K562 (cell line): ENCODE results near the gene PDE6G. TPM values are rescaled to one million over a fixed set of nuclear protein-coding genes. Genes with fewer than 3 reads are reported as not detected.
A peak's percentile ranks its signal among the peaks of the same experiment; 100 is the strongest.

Experiments used
- ATAC-seq: fragments of 200-7000 bp; cut with Tn5 transposase; 3 replicates; pipeline ENCODE4 v1.9.1; 2020; ENCODE audit warnings: moderate library complexity
- BruUV-seq: library from RNA; stranded (reverse); fragments of 400-500 nt; replicated peaks from 2 replicates; lab custom pipeline; 2021; lab: Mats Ljungman, UMichigan
- CTCF ChIA-PET: fragments of 300-600 bp; formaldehyde crosslinking; extraction: SDS; loops from one replicate; lab custom pipeline; 2021; ENCODE audit warnings: low intra/inter-chr PET ratio; lab: Yijun Ruan, JAX
- POLR2A ChIA-PET: fragments of 300-600, 350-650 bp; sonication (Branson Sonifier 250); formaldehyde crosslinking; extraction: SDS; loops from one replicate; lab custom pipeline; 2021; ENCODE audit warnings: antibody characterized with exemption, inconsistent platforms; lab: Yijun Ruan, JAX
- DNase-seq, 4 experiments: peaks; one replicate each; pipeline versions ENCODE4 v3.0.0 to v3.0.0-alpha.2; 2011 to 2018; ENCODE audit warnings: low spot score in 3 of 4, mixed read lengths in 3 of 4; ENCODE audit errors: extremely low read depth in 1 of 4
- FAIRE-seq: peaks from 2 replicates; lab custom pipeline; 2011; peaks lifted over from hg19 to GRCh38; lab: Jason Lieb, UNC
- H2AFZ ChIP-seq: 2 replicates; pipeline ENCODE4 v1.6.0; 2011; ENCODE audit warnings: low read depth, low read length, control low read depth, inconsistent platforms
- H3K27ac ChIP-seq: fragments of 200-600 bp; 3 replicates; pipeline ENCODE4 v1.8.0; 2011; ENCODE audit warnings: low read depth, mild to moderate bottlenecking, control low read depth, inconsistent platforms, low read length, moderate library complexity, mixed read lengths; ENCODE audit errors: extremely low read depth
- H3K27me3 ChIP-seq, 2 experiments: fragments of 300-600 bp in 1 of 2; 2 replicates in 1 of 2; 3 replicates in 1 of 2; pipeline versions ENCODE4 v1.6.0 to v1.8.0; 2011; ENCODE audit warnings: inconsistent platforms in 2 of 2, low read length in 2 of 2, mild to moderate bottlenecking in 1 of 2, mixed read lengths in 1 of 2, moderate library complexity in 1 of 2; ENCODE audit not compliant: control insufficient read depth in 2 of 2, insufficient read depth in 2 of 2
- H3K36me3 ChIP-seq: fragments of 300-600 bp; 3 replicates; pipeline ENCODE4 v1.8.0; 2011; ENCODE audit warnings: mild to moderate bottlenecking, low read length, inconsistent platforms; ENCODE audit not compliant: control insufficient read depth, insufficient read depth
- H3K4me1 ChIP-seq, 2 experiments: fragments of 200-600 bp in 1 of 2; replicated peaks in 1 of 2; 2 replicates in 1 of 2; 3 replicates in 1 of 2; pipeline versions ENCODE4 v1.5.1 to v1.8.0; 2011; ENCODE audit warnings: inconsistent platforms in 2 of 2, low read length in 2 of 2, mild to moderate bottlenecking in 1 of 2, mixed read lengths in 1 of 2, moderate library complexity in 1 of 2; ENCODE audit not compliant: control insufficient read depth in 2 of 2, insufficient read depth in 2 of 2
- H3K4me2 ChIP-seq: 2 replicates; pipeline ENCODE4 v1.6.1; 2011; ENCODE audit warnings: low read length, control low read depth, inconsistent platforms, mixed read lengths; ENCODE audit not compliant: insufficient read depth
- H3K4me3 ChIP-seq: fragments of 200-600 bp; sonication (generic), shearing (Covaris generic); 2 replicates; pipeline ENCODE4 v1.5.1; 2016; ENCODE audit warnings: control low read depth, inconsistent platforms
- H3K79me2 ChIP-seq: fragments of 200-600 bp; 3 replicates; pipeline ENCODE4 v1.8.0; 2011; ENCODE audit warnings: low read length, inconsistent platforms; ENCODE audit not compliant: control insufficient read depth, insufficient read depth
- H3K9ac ChIP-seq, 2 experiments: 2 replicates each; pipeline versions ENCODE4 v1.6.0 to v1.6.1; 2011; ENCODE audit warnings: low read depth in 2 of 2, low read length in 2 of 2, control low read depth in 1 of 2, inconsistent platforms in 1 of 2, mild to moderate bottlenecking in 1 of 2, mixed read lengths in 1 of 2; ENCODE audit not compliant: insufficient read depth in 1 of 2
- H3K9me1 ChIP-seq: one replicate; pipeline ENCODE4 v1.6.0; 2011; ENCODE audit warnings: inconsistent platforms, mild to moderate bottlenecking, low read length, moderate library complexity; ENCODE audit not compliant: control insufficient read depth, insufficient read depth
- H3K9me3 ChIP-seq: replicated peaks from 2 replicates; pipeline ENCODE4 v1.5.1; 2011; ENCODE audit warnings: low read depth, low read length, inconsistent platforms; ENCODE audit not compliant: control insufficient read depth, insufficient read depth
- H4K20me1 ChIP-seq: replicated peaks from 2 replicates; pipeline ENCODE4 v1.6.1; 2011; ENCODE audit warnings: low read length, inconsistent platforms, mixed read lengths; ENCODE audit not compliant: control insufficient read depth, insufficient read depth
- ARID3B ChIP-seq: fragments of 250-450 bp; sonication (Bioruptor Pico); IDR thresholded peaks from 2 replicates; pipeline ENCODE4 v1.4.0; 2020; ENCODE audit warnings: borderline replicate concordance
- CGGBP1 ChIP-seq: fragments of 250-450 bp; sonication (Bioruptor Pico); IDR thresholded peaks from 2 replicates; pipeline ENCODE4 v1.9.0; 2021; ENCODE audit warnings: mild to moderate bottlenecking
- EGR1 ChIP-seq: fragments of 450-650 bp; conservative IDR thresholded peaks from 2 replicates; pipeline ENCODE4 v1.6.1; 2017; ENCODE audit warnings: mild to moderate bottlenecking
- ETV6 ChIP-seq, 3 experiments: fragments of 150-350 bp in 1 of 3; sonication (generic) in 1 of 3; formaldehyde crosslinking in 1 of 3; IDR thresholded peaks; 2 replicates each; pipeline versions ENCODE4 v1.6.1 to v1.8.0; 2014 to 2022; ENCODE audit warnings: borderline replicate concordance in 2 of 3, low read depth in 2 of 3, antibody characterized with exemption in 1 of 3, low read length in 1 of 3, mild to moderate bottlenecking in 1 of 3, missing genetic modification reagents in 1 of 3
- FOSL1 ChIP-seq: fragments of 200-800 bp; sonication (Bioruptor generic); conservative IDR thresholded peaks from 2 replicates; pipeline ENCODE4 v1.6.1; 2016; ENCODE audit warnings: missing genetic modification characterization, missing compliant biosample characterization
- HNRNPUL1 ChIP-seq: fragments of 200-400 bp; formaldehyde crosslinking; IDR thresholded peaks from 2 replicates; pipeline ENCODE4 v1.6.1; 2017; ENCODE audit warnings: low read length
- ILF3 ChIP-seq: fragments of 450-650 bp; IDR thresholded peaks from 2 replicates; pipeline ENCODE4 v1.6.1; 2018; ENCODE audit warnings: antibody characterized with exemption, mild to moderate bottlenecking, moderate library complexity, borderline replicate concordance
- MYBL2 ChIP-seq, 2 experiments: fragments of 450-650 bp in 1 of 2; sonication (generic) in 1 of 2; formaldehyde crosslinking in 1 of 2; IDR thresholded peaks; 2 replicates each; pipeline versions ENCODE4 v1.6.1 to v1.8.1; 2017 to 2022; ENCODE audit warnings: borderline replicate concordance in 1 of 2, inconsistent platforms in 1 of 2, low read depth in 1 of 2, mild to moderate bottlenecking in 1 of 2, missing genetic modification reagents in 1 of 2, moderate library complexity in 1 of 2
- NELFE ChIP-seq: IDR thresholded peaks from 2 replicates; pipeline ENCODE4 v1.6.1; 2011; ENCODE audit warnings: mild to moderate bottlenecking; ENCODE audit not compliant: insufficient read depth, insufficient read length
- SREBF2 ChIP-seq: sonication (generic); formaldehyde crosslinking; IDR thresholded peaks from 2 replicates; pipeline ENCODE4 v1.4.0; 2020; ENCODE audit warnings: mild to moderate bottlenecking, missing genetic modification reagents
- ZC3H11A ChIP-seq: IDR thresholded peaks from 2 replicates; pipeline ENCODE4 v1.6.1; 2012; ENCODE audit warnings: low read depth, low read length, improper control_type of control experiment
- ZNF263 ChIP-seq: sonication (generic); formaldehyde crosslinking; IDR thresholded peaks from 2 replicates; pipeline ENCODE4 v1.8.0; 2022; ENCODE audit warnings: mild to moderate bottlenecking, missing genetic modification reagents, borderline replicate concordance
- ZNF282 ChIP-seq: sonication (generic); formaldehyde crosslinking; IDR thresholded peaks from 2 replicates; pipeline ENCODE4 v1.8.1; 2023; ENCODE audit warnings: missing genetic modification reagents
- WGBS: fragments of 100-300 bp; shearing (Covaris generic); methylation state at CpG from one replicate; pipeline ENCODE4 v1.1.6; 2016; ENCODE audit warnings: low coverage, mixed read lengths; ENCODE audit not compliant: insufficient coverage; ENCODE audit errors: missing lambda C conversion rate; 5-methylcytosine and 5-hydroxymethylcytosine counted together
- in situ Hi-C: fragments of 300-500 bp; cut with MboI; formaldehyde crosslinking; loops from 4 replicates; pipeline ENCODE4 v1.15.0; 2018; ENCODE audit warnings: inconsistent platforms, mixed read lengths
- intact Hi-C: fragments of 100-400 bp; cut with micrococcal nuclease; formaldehyde crosslinking; loops from 2 replicates; pipeline ENCODE4 v1.14.2; 2022
- polyA plus RNA-seq, 8 experiments: library from polyadenylated mRNA; depleted of rRNA in 4 of 8; stranded (reverse) in 5 of 8; unstranded in 3 of 8; fragments of >200 nt; fragmentation: Nextera tagmentation in 2 of 8; fragmentation: Illumina TruSeq in 1 of 8; extraction: Ambion mirVana in 2 of 8; extraction: Trizol in 1 of 8; gene quantifications; 2 replicates each; pipeline versions ENCODE4 v1.2.1 to v1.2.3, GENCODE V29; 2011 to 2014; ENCODE audit warnings: inconsistent platforms in 1 of 8, missing spikeins in 1 of 8
- total RNA-seq, 7 experiments: library from RNA; depleted of rRNA in 6 of 7; stranded (reverse); fragments of >200 nt in 6 of 7; fragmentation: Illumina TruSeq in 2 of 7; extraction: Trizol in 2 of 7; gene quantifications; 2 replicates each; pipeline versions ENCODE4 v1.2.1 to v1.2.3, GENCODE V29; 2011 to 2021; ENCODE audit warnings: low replicate concordance in 1 of 7
- TF ChIP-seq, protein P1 (sequence below): fragments of 450-650 bp; IDR thresholded peaks from 2 replicates; pipeline ENCODE4 v1.6.1; 2016; ENCODE audit warnings: mild to moderate bottlenecking

The PDE6G gene
- total and polyA plus RNA-seq, 9 of the 15 experiments (the other 6 are each of a cell fraction or from before 2014, with no cell fraction given) = 0.14 to 0.59 TPM; not detected in 7

GRCh38 chr17:81635431-81635830, 20.9 kb downstream of the PDE6G start:
- ChIA-PET POLR2A (interaction anchor here (0.6 to 1.4 kb wide), 4 partner anchors 31 to 274 kb away, joined by 3 to 6 read pairs (median 4); partner anchors contain the start of gene CCDC137), CTCF (no interaction called here)
- peaks cover 63% of the 10 kb centered on the region for H3K79me2 ChIP-seq
- H3K9ac ChIP-seq = peak overlapping the region; percentile 89 to 94
- no peaks in the 10 kb centered on the region for H3K27me3 ChIP-seq
- intact Hi-C loops = no loop called here
- H3K9me1 ChIP-seq = no peaks in the 10 kb centered on the region
- TSS peak; percentile 74 for BruUV-seq
- TF ChIP-seq ARID3B (CRISPR knock-in tag) (no peak), CGGBP1 (no peak), ZNF263 (CRISPR knock-in tag) (no peak), ILF3 (no peak), ZC3H11A (no peak), ZNF282 (CRISPR knock-in tag) (no peak), FOSL1 (0 out of 2 replicates have a peak, but pooled peaks have one; percentile 3), ETV6 (IDR thresholded peaks at IDR 0.05; ENCODE audit: borderline replicate concordance in 1 of 2, low read depth in 2 of 2, low read length in 1 of 2) (no peak), ETV6 (CRISPR knock-in tag; IDR thresholded peaks at IDR 0.05; ENCODE audit: borderline replicate concordance) (no peak), NELFE (no peak), MYBL2 (IDR thresholded peaks at IDR 0.05; ENCODE audit: low read depth) (no peak), MYBL2 (CRISPR knock-in tag; IDR thresholded peaks at IDR 0.05; ENCODE audit: borderline replicate concordance) (no peak), EGR1 (0 out of 2 replicates have a peak, but pooled peaks have one; percentile 21), HNRNPUL1 (no peak), SREBF2 (CRISPR knock-in tag) (0 out of 2 replicates have a peak, but pooled peaks have one; percentile 30)
- TF ChIP-seq, protein P1, sequence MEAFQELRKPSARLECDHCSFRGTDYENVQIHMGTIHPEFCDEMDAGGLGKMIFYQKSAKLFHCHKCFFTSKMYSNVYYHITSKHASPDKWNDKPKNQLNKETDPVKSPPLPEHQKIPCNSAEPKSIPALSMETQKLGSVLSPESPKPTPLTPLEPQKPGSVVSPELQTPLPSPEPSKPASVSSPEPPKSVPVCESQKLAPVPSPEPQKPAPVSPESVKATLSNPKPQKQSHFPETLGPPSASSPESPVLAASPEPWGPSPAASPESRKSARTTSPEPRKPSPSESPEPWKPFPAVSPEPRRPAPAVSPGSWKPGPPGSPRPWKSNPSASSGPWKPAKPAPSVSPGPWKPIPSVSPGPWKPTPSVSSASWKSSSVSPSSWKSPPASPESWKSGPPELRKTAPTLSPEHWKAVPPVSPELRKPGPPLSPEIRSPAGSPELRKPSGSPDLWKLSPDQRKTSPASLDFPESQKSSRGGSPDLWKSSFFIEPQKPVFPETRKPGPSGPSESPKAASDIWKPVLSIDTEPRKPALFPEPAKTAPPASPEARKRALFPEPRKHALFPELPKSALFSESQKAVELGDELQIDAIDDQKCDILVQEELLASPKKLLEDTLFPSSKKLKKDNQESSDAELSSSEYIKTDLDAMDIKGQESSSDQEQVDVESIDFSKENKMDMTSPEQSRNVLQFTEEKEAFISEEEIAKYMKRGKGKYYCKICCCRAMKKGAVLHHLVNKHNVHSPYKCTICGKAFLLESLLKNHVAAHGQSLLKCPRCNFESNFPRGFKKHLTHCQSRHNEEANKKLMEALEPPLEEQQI = no peak
- 31% methylated on average over 5 of the region's 5 CpGs for WGBS
- peaks cover 34% of the 10 kb centered on the region; the same call in 2 of the 3 replicates for H3K36me3 ChIP-seq
- peak; percentile 11; the same call in 2 of the 3 replicates for ATAC-seq
- no peak overlapping the region for H2AFZ ChIP-seq
- peak overlapping the region; percentile 87 for H3K27ac ChIP-seq
- DNase-seq = peak in 1 of 4 experiments; percentile 26
- no peak for FAIRE-seq
- no peaks in the 10 kb centered on the region for H3K9me3 ChIP-seq
- H4K20me1 ChIP-seq = peaks cover 6% of the 10 kb centered on the region
- H3K4me3 ChIP-seq = peak overlapping the region; percentile 69
- peaks cover 20 to 22% of the 10 kb centered on the region in 2 experiments; a peak in 4 of 5 replicates for H3K4me1 ChIP-seq
- in situ Hi-C loops = no loop called here
- H3K4me2 ChIP-seq = peak overlapping the region; percentile 84
